HL-60 (cell line): ENCODE results near the gene ARTN.

Experiments used
- DNase-seq, 2 experiments: peaks; one replicate each; pipeline ENCODE4 v3.0.0-alpha.2; 2010 to 2020; ENCODE audit warnings: low read depth in 1 of 2, low spot score in 1 of 2
- H3K27ac ChIP-seq: fragments of 250-450 bp; sonication (Bioruptor Pico); replicated peaks from 2 replicates; pipeline ENCODE4 v1.5.1; 2020; ENCODE audit warnings: mild to moderate bottlenecking, moderate library complexity
- H3K27me3 ChIP-seq: fragments of 250-450 bp; sonication (Bioruptor Pico); 2 replicates; pipeline ENCODE4 v1.5.1; 2021; ENCODE audit warnings: mild to moderate bottlenecking, moderate library complexity; ENCODE audit not compliant: insufficient read depth, poor library complexity, severe bottlenecking
- H3K4me3 ChIP-seq: replicated peaks from 2 replicates; pipeline ENCODE4 v1.5.1; 2011; ENCODE audit warnings: mild to moderate bottlenecking, control low read depth, low read length; ENCODE audit not compliant: insufficient read depth
- GABPA ChIP-seq: IDR thresholded peaks from 2 replicates; pipeline ENCODE4 v1.6.1; 2012; ENCODE audit warnings: low read depth
- POLR2AphosphoS5 ChIP-seq: IDR thresholded peaks from 2 replicates; pipeline ENCODE4 v1.6.1; 2012; ENCODE audit warnings: low read depth
- REST ChIP-seq: IDR thresholded peaks from 2 replicates; pipeline ENCODE4 v1.6.1; 2012; ENCODE audit warnings: low read depth; ENCODE audit not compliant: insufficient replicate concordance
- SPI1 ChIP-seq: IDR thresholded peaks from 2 replicates; pipeline ENCODE4 v1.6.1; 2012; ENCODE audit warnings: low read depth, mild to moderate bottlenecking, borderline replicate concordance
- TF ChIP-seq, protein P1 (sequence below): IDR thresholded peaks from one replicate; pipeline ENCODE4 v1.5.1; 2011; ENCODE audit warnings: low read length, control low read depth, inconsistent platforms; ENCODE audit not compliant: insufficient read depth

ARTN gene

DNA sequence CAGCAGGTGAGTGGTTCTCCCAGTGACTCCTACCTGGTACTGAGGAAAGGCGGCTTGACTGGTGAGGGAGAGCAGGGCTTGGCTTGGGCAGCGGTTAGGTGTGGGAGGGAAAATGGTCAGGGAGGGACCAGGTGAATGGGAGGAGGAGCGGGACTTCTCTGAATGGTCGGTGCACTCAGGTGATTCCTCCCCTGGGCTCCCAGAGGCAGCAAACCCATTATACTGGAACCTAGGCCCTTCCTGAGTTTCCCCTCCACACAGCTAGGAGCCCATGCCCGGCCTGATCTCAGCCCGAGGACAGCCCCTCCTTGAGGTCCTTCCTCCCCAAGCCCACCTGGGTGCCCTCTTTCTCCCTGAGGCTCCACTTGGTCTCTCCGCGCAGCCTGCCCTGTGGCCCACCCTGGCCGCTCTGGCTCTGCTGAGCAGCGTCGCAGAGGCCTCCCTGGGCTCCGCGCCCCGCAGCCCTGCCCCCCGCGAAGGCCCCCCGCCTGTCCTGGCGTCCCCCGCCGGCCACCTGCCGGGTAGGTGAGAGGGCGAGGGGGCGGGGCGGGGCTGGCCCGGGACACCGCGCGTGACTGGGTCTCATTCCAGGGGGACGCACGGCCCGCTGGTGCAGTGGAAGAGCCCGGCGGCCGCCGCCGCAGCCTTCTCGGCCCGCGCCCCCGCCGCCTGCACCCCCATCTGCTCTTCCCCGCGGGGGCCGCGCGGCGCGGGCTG lies 2.3 kb downstream of the ARTN start:
- Histone ChIP-seq H3K4me3 (peak overlapping the region; percentile 19), H3K27me3 (no peaks in the 10 kb centered on the region), H3K27ac (no peak overlapping the region)
- no peak for DNase-seq
- no peak for TF ChIP-seq GABPA
- TF ChIP-seq POLR2AphosphoS5 = no peak
- TF ChIP-seq, protein P1, sequence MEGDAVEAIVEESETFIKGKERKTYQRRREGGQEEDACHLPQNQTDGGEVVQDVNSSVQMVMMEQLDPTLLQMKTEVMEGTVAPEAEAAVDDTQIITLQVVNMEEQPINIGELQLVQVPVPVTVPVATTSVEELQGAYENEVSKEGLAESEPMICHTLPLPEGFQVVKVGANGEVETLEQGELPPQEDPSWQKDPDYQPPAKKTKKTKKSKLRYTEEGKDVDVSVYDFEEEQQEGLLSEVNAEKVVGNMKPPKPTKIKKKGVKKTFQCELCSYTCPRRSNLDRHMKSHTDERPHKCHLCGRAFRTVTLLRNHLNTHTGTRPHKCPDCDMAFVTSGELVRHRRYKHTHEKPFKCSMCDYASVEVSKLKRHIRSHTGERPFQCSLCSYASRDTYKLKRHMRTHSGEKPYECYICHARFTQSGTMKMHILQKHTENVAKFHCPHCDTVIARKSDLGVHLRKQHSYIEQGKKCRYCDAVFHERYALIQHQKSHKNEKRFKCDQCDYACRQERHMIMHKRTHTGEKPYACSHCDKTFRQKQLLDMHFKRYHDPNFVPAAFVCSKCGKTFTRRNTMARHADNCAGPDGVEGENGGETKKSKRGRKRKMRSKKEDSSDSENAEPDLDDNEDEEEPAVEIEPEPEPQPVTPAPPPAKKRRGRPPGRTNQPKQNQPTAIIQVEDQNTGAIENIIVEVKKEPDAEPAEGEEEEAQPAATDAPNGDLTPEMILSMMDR = no peak
- no peak for TF ChIP-seq REST
- no peak for TF ChIP-seq SPI1

DNA sequence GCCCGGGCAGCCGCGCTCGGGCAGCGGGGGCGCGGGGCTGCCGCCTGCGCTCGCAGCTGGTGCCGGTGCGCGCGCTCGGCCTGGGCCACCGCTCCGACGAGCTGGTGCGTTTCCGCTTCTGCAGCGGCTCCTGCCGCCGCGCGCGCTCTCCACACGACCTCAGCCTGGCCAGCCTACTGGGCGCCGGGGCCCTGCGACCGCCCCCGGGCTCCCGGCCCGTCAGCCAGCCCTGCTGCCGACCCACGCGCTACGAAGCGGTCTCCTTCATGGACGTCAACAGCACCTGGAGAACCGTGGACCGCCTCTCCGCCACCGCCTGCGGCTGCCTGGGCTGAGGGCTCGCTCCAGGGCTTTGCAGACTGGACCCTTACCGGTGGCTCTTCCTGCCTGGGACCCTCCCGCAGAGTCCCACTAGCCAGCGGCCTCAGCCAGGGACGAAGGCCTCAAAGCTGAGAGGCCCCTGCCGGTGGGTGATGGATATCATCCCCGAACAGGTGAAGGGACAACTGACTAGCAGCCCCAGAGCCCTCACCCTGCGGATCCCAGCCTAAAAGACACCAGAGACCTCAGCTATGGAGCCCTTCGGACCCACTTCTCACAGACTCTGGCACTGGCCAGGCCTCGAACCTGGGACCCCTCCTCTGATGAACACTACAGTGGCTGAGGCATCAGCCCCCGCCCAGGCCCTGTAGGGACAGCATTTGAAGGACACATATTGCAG lies 3.0 kb downstream of the ARTN start:
- Histone ChIP-seq H3K27ac (no peak overlapping the region), H3K4me3 (peak overlapping the region; percentile 19), H3K27me3 (no peaks in the 10 kb centered on the region)
- TF ChIP-seq SPI1 = no peak
- no peak for TF ChIP-seq POLR2AphosphoS5
- no peak for TF ChIP-seq REST
- TF ChIP-seq, protein P1 = no peak
- TF ChIP-seq GABPA = no peak
- DNase-seq = peak; percentile 29 to 35

DNA sequence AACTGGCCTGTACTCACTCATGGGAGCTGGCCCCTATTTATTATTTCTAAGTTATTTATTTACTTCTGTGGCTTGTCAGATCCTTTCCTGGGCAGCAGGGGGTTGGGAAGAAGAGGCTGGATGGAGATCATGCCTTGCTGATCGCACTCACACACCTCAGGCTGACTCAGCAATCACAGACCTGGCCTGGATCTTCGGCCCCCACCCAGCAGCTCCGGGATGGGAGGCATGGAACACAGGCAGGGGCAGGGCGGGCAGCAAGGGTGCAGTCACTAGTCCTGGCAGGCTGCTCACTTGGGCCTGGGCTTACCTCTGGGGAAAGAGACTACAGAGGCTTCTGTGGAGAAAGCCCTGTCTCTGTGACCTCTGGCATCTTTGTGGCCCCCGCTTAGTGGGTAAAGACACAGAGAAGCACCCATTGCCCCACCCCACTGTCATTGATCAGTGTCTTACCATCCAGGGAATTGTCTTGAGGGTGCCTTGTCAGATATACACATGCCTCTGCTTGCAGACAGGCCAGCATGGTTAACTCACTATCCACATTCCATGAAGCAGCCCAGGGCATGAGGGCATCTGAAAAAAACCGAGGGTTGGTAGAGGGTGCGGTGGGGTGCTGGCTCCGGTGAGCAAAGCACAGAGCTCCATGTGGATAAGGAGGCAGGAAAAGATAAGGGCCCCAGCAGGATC lies 3.7 kb downstream of the ARTN start:
- DNase-seq = no peak
- Histone ChIP-seq H3K27me3 (no peaks in the 10 kb centered on the region), H3K4me3 (no peak overlapping the region), H3K27ac (no peak overlapping the region)
- TF ChIP-seq SPI1 (no peak), POLR2AphosphoS5 (no peak)
- TF ChIP-seq, protein P1 = no peak
